ENCODE measurements around the gene USP20.

The USP20 gene

DNA sequence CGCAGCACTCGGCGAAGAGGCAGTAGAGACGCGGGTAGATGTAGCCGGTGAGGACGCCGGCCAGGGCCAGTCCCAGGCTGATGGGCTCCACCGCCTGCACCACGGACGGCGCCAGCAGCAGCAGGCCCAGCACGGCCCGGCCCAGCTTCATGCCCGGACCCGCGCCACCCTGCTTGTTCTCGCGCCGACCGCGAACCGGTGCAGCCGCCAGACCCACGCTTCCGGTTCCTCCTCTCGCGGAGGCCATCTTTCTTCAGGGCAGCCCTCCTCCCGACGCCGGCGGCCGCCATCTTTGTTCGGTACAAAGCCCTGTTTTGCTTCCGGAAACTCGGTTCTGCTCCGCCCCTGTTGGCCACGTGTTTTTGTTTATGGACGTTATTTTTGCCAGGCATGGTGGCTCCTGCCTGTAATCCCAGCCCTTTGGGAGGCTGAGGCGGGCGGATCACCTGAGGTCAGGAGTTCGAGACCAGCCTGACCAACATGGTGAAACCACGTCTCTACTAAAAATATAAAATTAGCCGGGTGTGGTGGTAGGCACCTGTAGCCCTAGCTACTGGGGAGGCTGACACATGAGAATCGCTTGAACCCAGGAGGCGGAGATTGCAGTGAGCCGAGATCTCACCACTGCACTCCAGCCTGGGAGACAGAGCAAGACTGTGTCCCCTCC, 11.2 kb upstream of the USP20 start, which contains the start of gene TOR1A:
TOR1A (minus strand) TSS at position 202 of the 667 bp plus-strand sequence; CDS start at position 151, 51 bp downstream.
- peak; percentile 88 for DNase-seq

- DNase-seq = no peak
Observed at GRCh38 chr9:129826344-129826743, 8.9 kb upstream of the USP20 start.

DNA sequence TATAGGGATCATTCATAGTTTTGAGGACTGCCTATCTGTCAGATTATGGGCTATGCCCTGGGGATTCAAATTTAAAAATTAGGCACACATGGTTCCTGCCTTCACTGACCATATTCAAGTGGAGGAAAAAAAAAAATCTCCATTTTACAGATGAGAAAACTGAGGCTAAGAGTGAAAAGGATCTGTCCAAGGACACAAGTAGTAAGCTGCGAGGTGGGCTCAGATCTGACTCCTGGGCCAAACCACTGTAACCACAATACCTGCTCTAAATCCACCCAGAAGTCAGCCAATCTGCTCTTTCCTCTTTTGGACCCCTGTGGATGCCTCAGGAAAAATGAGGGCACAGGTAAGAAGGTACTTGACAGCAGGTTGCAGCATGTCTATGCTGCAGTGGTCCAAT, 8.5 kb upstream of the USP20 start:
- no peak for DNase-seq

- DNase-seq = no peak
Observed at GRCh38 chr9:129828051-129828450, 7.2 kb upstream of the USP20 start.

- DNase-seq = no peak
Observed at GRCh38 chr9:129828969-129829368, 6.3 kb upstream of the USP20 start.

GRCh38 chr9:129832982-129833381, 2.3 kb upstream of the USP20 start:
- no peak for DNase-seq

- peak; percentile 41 for DNase-seq
Observed at GRCh38 chr9:129834489-129835127, 650 bp upstream of the USP20 start.

DNA sequence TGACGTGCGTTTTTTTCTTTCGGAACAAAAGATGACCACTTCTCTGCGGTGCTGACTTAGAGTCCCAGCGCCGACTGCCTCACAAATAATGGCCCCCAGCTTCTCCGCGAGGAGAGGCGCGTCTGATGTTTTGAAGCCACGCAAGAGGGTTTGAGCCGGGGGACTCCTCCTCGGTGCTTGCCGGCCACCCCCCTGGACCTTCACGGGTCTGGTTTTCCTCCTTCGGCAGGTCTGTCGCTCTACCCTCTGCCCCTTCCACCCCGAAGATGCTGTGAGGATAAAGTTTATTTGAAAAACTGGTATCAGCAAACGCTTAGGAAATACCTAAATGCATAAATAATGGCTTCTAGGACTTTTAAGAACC, 584 bp downstream of the USP20 start:
- no peak for DNase-seq

DNA sequence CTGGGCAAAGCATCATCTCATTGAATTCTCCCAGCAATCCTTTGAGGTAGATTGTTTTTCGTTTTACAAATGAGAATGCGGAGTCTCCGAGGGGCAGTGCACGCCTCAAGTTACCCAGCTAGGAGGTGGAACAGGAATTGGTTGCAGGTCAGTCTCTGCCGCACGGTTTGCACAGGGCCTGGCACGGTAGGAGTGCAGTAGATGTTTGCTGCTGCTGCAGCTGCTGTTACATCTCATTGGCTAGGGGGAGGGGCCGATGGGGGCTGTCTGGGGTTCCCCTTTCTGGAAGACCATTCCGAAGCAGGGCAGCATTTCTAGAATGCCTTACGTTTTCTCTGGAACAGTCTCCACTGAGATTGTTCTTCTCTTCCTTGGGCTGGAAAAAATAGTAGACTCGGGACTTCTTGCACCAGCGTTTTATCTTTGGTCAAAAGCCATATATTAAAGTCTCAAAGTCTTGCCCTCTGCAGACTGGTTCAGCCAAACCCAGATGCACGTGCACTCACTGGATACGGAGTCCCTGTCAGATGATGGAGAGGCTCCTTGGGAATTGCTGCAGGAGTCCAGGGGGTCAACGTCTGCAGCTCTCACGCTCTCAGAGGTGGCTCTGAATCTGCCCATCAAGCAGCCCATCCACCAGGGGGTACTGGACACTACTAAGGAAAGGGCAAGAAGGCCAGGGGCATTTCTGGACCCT, 1.2 kb downstream of the USP20 start:
- DNase-seq = peak; percentile 33

DNA sequence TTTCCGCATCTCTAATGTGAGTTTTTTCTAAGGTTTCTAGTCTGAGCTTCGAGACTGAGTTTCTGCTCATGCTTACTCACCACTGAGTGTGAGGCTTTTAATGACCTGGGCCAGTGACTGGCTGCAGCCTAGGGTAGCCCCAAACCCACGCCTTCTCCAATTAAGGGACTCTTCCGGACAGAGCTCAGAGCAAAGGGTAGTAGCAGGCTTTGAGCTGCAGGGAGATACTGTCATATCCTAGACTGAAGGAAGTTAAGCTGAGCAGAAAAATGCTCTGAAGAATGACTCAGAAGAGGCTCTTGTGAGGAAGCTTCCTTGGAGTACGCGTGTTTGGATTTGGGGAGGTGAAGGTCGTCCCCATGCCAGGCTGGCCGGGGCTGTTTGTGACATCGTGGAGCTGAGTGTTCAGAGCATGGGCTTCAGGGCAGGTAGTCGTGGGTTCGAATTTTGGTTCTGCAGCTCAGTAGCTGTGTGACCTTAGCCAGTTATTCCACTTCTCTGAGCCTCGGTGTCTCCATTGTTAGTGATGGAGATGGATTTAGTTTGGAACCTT, 3.5 kb downstream of the USP20 start:
- no peak for DNase-seq

GRCh38 chr9:129839324-129840023, 4.2 kb downstream of the USP20 start:
- no peak for DNase-seq

DNA sequence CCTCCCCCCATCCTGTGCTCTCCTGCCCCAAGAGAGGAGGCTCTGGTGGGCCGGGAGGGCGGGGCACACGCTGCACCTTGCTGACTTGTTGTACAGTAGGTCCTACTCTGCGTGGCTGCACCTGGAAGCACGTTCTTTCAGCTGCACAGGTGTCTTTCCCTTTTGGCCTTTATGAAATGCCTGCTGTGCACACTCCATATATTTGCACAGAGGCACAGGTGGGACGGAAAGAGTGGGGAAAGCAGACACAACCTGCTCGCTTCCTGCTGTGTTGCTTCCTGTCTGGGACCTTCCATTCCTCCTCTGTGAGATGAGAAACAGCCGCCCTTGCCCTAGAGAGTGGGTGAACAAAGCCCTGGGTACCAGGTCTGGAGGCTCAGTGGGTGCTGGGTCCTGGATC, 4.8 kb downstream of the USP20 start:
- no peak for DNase-seq

- no peak for DNase-seq
Observed at GRCh38 chr9:129841071-129841470, 5.8 kb downstream of the USP20 start.

DNA sequence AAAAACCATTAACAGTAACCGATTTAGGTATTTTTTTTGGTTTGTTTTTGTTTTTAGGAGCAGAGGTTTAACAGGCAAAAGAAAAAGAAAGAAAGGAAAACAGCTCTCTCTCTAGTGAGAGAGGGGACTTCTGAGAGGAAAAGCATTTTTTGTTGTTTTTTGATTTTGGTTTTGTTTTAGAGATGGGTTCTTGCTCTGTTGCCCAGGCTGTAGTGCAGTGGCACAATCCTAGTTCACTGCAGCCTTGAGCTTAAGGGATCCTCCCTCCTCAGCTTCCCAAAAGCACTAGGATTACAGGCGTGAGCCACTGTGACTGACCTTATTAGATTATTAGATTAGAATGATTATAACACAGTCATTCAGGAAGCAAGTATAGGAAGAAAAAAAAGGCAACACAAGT, 10.1 kb downstream of the USP20 start:
- DNase-seq = no peak

- DNase-seq = no peak
Observed at GRCh38 chr9:129848712-129849441, 13.6 kb downstream of the USP20 start.

- no peak for DNase-seq
Observed at GRCh38 chr9:129849901-129850300, 14.6 kb downstream of the USP20 start.

DNA sequence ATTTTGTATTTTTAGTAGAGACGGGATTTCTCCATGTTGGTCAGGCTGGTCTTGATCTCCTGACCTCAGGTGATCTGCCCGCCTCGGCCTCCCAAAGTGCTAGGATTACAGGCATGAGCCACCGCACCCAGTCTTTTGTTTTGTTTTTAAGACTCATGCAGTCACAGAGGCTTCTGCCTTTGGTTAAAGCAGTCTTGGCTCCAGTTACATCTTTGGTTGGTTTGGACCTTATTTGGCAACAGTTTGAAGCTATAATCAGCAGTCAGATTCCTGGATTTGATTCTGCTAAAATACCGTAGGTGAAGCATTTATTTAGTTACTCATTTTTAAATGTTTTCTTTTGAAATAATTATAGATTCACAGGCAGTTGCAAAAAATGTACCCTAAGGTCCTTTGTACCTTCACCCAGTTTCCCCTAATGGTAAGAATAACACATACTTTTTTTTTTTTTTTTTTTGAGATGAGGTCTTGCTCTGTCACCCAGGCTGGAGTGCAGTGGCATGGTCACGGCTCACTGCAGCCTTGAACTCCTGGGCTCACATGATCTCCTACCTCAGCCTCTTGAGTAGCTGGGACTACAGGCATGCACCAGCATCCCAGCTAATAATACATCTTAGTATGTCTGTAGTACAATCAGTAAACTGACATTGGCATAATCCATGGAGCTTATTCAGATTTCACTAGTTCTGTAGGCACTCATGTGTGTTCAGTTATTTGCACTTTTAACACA, 15.7 kb downstream of the USP20 start:
- DNase-seq = no peak

DNA sequence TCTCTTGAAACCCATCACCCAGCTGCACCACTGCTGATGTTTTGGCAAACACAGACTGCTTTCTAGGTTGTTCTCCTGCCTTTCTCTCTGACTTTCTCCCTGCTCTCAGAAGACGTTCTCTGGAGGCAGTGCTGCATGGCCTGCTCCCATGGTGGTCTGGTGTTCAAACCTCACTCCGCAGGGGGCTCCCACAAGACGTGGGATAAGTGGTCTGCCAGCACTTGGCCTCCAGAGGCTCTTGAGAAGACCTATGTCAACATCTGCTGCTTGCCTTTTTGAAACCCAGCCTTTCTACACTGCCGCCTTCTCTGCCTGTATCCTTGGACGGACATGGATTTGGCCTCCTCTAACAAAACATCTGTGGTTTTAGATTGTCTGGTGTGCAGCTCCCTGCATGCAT, 16.6 kb downstream of the USP20 start:
- DNase-seq = no peak

DNA sequence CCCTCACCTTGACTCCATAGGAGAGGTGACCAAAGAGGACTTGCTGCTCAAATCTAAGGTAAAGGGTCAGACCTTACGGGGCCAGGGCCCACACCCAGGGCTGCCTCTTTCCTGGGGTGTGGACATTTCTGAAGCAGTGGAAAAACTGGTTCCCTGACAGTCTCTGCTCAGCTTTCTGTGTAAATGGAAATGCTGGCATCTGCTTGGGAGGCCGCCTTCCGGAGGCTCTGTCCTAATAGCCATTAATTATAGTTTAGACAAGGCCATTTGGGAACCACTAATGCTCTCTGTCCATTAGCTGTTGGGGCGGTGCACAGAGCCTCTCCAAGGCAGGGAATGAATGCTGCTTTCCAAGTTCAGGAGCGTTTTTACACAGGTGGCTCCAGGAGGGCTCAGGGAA, 17.3 kb downstream of the USP20 start:
- DNase-seq = no peak

DNA sequence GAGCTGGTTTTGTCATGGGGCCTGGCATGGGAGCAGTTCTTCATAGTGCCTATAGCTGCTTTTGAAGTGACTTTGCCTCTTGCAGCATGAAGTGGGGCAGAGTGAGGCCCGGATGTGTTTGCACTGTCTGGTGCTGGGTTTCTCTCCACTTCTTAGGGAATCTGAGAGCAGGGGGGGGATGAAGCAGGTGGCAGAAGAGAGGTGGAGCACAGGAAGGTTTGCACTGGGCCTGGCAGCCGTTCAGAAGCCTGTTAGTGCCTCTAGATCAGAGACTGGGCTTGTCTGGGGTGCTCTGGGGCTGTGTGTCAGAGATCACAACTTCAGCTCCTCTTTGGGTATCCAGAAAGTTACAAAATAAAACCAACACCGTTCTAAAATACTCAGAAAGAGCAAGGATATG, 18.4 kb downstream of the USP20 start:
- no peak for DNase-seq

DNA sequence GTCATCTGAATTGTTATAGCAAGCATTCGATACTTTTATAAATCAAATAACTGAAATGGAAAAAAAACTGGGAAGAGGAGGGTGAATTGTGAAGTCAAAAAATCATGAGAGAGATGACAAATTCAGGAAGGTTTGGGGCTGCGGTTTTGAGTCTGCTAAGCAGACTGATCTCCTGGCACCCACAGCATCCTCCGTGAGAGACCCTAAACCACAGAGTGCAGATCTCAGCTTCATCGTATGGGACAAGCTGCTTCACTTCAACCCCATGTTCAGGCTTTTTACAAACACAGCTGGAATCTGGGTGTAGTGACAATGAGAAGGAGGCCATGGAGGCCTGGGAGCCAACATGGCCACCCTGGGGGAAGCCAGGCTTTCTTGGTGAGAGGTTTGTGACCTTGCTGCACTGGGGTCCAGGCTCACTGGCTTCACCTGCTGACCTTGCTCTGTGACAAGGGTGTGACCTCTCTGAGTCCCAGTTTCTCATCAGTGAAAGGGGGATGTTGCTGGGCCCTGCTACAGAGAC, 19.4 kb downstream of the USP20 start:
- DNase-seq = no peak

GRCh38 chr9:129857207-129857606, 21.9 kb downstream of the USP20 start:
- no peak for DNase-seq
